SK-N-SH (cell line): ENCODE measurements around the gene SGPP1. TPM values are rescaled to one million over a fixed set of nuclear protein-coding genes. Genes with fewer than 3 reads are reported as not detected.

Source experiments
- CTCF ChIA-PET: fragments of 300-600, 350-600 bp; formaldehyde crosslinking; extraction: SDS; loops from one replicate; lab custom pipeline; 2021; lab: Yijun Ruan, JAX
- POLR2A ChIA-PET: fragments of 350-600 bp; sonication (Branson Sonifier 250); formaldehyde crosslinking; extraction: SDS; loops from one replicate; lab custom pipeline; 2020; ENCODE audit warnings: antibody characterized with exemption, inconsistent platforms; lab: Yijun Ruan, JAX
- DNase-seq: peaks from one replicate; pipeline ENCODE4 v3.0.0; 2012
- H2AFZ ChIP-seq: fragments of 200-600 bp; sonication (generic); 2 replicates; pipeline ENCODE4 v1.8.1; 2016; ENCODE audit warnings: antibody characterized with exemption, mild to moderate bottlenecking, low read depth
- H3F3A ChIP-seq: fragments of 200-600 bp; sonication (generic); replicated peaks from 2 replicates; pipeline ENCODE3; 2016; ENCODE audit warnings: antibody characterized with exemption, mild to moderate bottlenecking; ENCODE audit not compliant: insufficient read depth
- H3K27ac ChIP-seq, 2 experiments: fragments of 200-500 bp in 1 of 2; fragments of 200-600 bp in 1 of 2; sonication (Bioruptor generic) in 1 of 2; sonication (generic), shearing (Covaris generic) in 1 of 2; 2 replicates each; pipeline versions ENCODE4 v1.5.1 to v1.6.1; 2014 to 2016; ENCODE audit warnings: low read depth in 2 of 2, inconsistent platforms in 1 of 2, low read length in 1 of 2, mild to moderate bottlenecking in 1 of 2, mixed read lengths in 1 of 2
- H3K27me3 ChIP-seq: fragments of 200-600 bp; sonication (generic), shearing (Covaris generic); 2 replicates; pipeline ENCODE4 v1.6.1; 2016; ENCODE audit warnings: mixed run types; ENCODE audit not compliant: insufficient read depth
- H3K36me3 ChIP-seq, 2 experiments: fragments of 200-500 bp in 1 of 2; fragments of 200-600 bp in 1 of 2; sonication (Bioruptor generic) in 1 of 2; sonication (generic) in 1 of 2; replicated peaks in 1 of 2; 2 replicates each; pipeline versions ENCODE3 to v1.5.1; 2014 to 2016; ENCODE audit warnings: low read length in 1 of 2, mild to moderate bottlenecking in 1 of 2; ENCODE audit not compliant: insufficient read depth in 2 of 2, control insufficient read depth in 1 of 2
- H3K4me1 ChIP-seq, 2 experiments: fragments of 200-500 bp in 1 of 2; fragments of 200-600 bp in 1 of 2; sonication (Bioruptor generic) in 1 of 2; sonication (generic), shearing (Covaris generic) in 1 of 2; 2 replicates each; pipeline versions ENCODE4 v1.5.1 to v1.6.1; 2014 to 2016; ENCODE audit warnings: low read depth in 1 of 2, low read length in 1 of 2, mixed run types in 1 of 2; ENCODE audit not compliant: insufficient read depth in 2 of 2, control insufficient read depth in 1 of 2
- H3K4me2 ChIP-seq: fragments of 200-600 bp; sonication (generic), shearing (Covaris generic); 2 replicates; pipeline ENCODE4 v1.6.1; 2017; ENCODE audit warnings: mixed run types
- H3K4me3 ChIP-seq, 2 experiments: fragments of 200-500 bp in 1 of 2; fragments of 200-600 bp in 1 of 2; sonication (Bioruptor generic) in 1 of 2; sonication (generic), shearing (Covaris generic) in 1 of 2; 2 replicates each; pipeline versions ENCODE4 v1.5.1 to v1.8.1; 2014 to 2016; ENCODE audit warnings: low read depth in 2 of 2, inconsistent platforms in 1 of 2, low read length in 1 of 2, mild to moderate bottlenecking in 1 of 2, mixed read lengths in 1 of 2, moderate library complexity in 1 of 2
- H3K79me2 ChIP-seq: fragments of 200-600 bp; sonication (generic); 2 replicates; pipeline ENCODE4 v1.8.1; 2017; ENCODE audit warnings: mild to moderate bottlenecking; ENCODE audit not compliant: insufficient read depth
- H3K9ac ChIP-seq: fragments of 200-600 bp; sonication (generic); 2 replicates; pipeline ENCODE4 v1.6.1; 2017; ENCODE audit warnings: mixed run types
- H3K9me2 ChIP-seq: fragments of 200-600 bp; sonication (generic); 2 replicates; pipeline ENCODE4 v1.6.1; 2017; ENCODE audit warnings: mixed run types
- H3K9me3 ChIP-seq: fragments of 200-600 bp; sonication (generic); 2 replicates; pipeline ENCODE4 v1.6.1; 2017; ENCODE audit warnings: mixed run types, mild to moderate bottlenecking, moderate library complexity
- H4K20me1 ChIP-seq: fragments of 200-600 bp; sonication (generic); 2 replicates; pipeline ENCODE4 v1.6.1; 2017; ENCODE audit warnings: mild to moderate bottlenecking, mixed run types; ENCODE audit not compliant: insufficient read depth
- CHD2 ChIP-seq: fragments of 150-350 bp; IDR thresholded peaks from 2 replicates; pipeline ENCODE4 v1.6.1; 2018; ENCODE audit warnings: low read length; ENCODE audit not compliant: partially characterized antibody
- CTCF ChIP-seq: fragments of 200-600 bp; sonication (generic); IDR thresholded peaks from 2 replicates; pipeline ENCODE4 v1.6.1; 2017; ENCODE audit warnings: antibody characterized with exemption, mild to moderate bottlenecking, moderate library complexity
- EP300 ChIP-seq, 2 experiments: IDR thresholded peaks; 2 replicates each; pipeline versions ENCODE4 v1.4.0 to v1.6.1; 2012; ENCODE audit warnings: borderline replicate concordance in 1 of 2, low read depth in 1 of 2, low read length in 1 of 2
- EZH2phosphoT487 ChIP-seq: fragments of 200-600 bp; sonication (generic); IDR thresholded peaks from 2 replicates; pipeline ENCODE4 v1.6.1; 2017; ENCODE audit warnings: low read depth, mixed run types, mild to moderate bottlenecking, antibody characterized with exemption, moderate library complexity, borderline replicate concordance
- FOXM1 ChIP-seq: IDR thresholded peaks from 2 replicates; pipeline ENCODE4 v1.4.0; 2012; ENCODE audit warnings: low read depth, mild to moderate bottlenecking
- GABPA ChIP-seq: IDR thresholded peaks from 2 replicates; pipeline ENCODE4 v1.4.0; 2012; ENCODE audit warnings: low read depth, mild to moderate bottlenecking
- GATA2 ChIP-seq: sonication (generic); formaldehyde crosslinking; IDR thresholded peaks from 2 replicates; pipeline ENCODE4 v1.5.0; 2020; ENCODE audit warnings: mild to moderate bottlenecking, missing genetic modification reagents
- MAX ChIP-seq: IDR thresholded peaks from 2 replicates; pipeline ENCODE4 v1.4.0; 2012; ENCODE audit warnings: low read depth
- MXI1 ChIP-seq: IDR thresholded peaks from 2 replicates; pipeline ENCODE4 v1.6.1; 2012; ENCODE audit warnings: mild to moderate bottlenecking, low read depth, low read length, improper control_type of control experiment
- NRF1 ChIP-seq: IDR thresholded peaks from 2 replicates; pipeline ENCODE4 v1.6.1; 2012; ENCODE audit warnings: low read depth, mild to moderate bottlenecking, low read length
- RAD21 ChIP-seq: IDR thresholded peaks from 2 replicates; pipeline ENCODE4 v1.6.1; 2012; ENCODE audit warnings: mild to moderate bottlenecking, low read length
- RCOR1 ChIP-seq: fragments of 150-350 bp; IDR thresholded peaks from 2 replicates; pipeline ENCODE4 v1.6.1; 2017; ENCODE audit warnings: antibody characterized with exemption, low read length
- RFX5 ChIP-seq: IDR thresholded peaks from 2 replicates; pipeline ENCODE4 v1.6.1; 2012; ENCODE audit warnings: mild to moderate bottlenecking, improper control_type of control experiment, low read length
- SIN3A ChIP-seq: IDR thresholded peaks from 2 replicates; pipeline ENCODE4 v1.6.1; 2012; ENCODE audit warnings: low read depth, mild to moderate bottlenecking, low read length, moderate library complexity, borderline replicate concordance
- SMC3 ChIP-seq: IDR thresholded peaks from 2 replicates; pipeline ENCODE4 v1.6.1; 2012; ENCODE audit warnings: low read depth, low read length, improper control_type of control experiment
- TCF12 ChIP-seq: IDR thresholded peaks from 2 replicates; pipeline ENCODE4 v1.4.0; 2012
- YY1 ChIP-seq: IDR thresholded peaks from 2 replicates; pipeline ENCODE4 v1.4.0; 2012; ENCODE audit warnings: low read depth, mild to moderate bottlenecking
- ZBTB33 ChIP-seq: IDR thresholded peaks from 2 replicates; pipeline ENCODE4 v1.4.0; 2012; ENCODE audit warnings: low read depth, borderline replicate concordance
- WGBS: methylation state at CpG from one replicate; pipeline ENCODE4 v1.1.6; 2017; ENCODE audit warnings: low lambda C conversion rate; 5-methylcytosine and 5-hydroxymethylcytosine counted together
- polyA plus RNA-seq, 3 experiments: library from polyadenylated mRNA; depleted of rRNA; stranded (reverse); fragments of >200 nt; gene quantifications; 2 replicates each; pipeline ENCODE4 v1.2.3, GENCODE V29; 2012
- TF ChIP-seq, protein P1 (sequence below): fragments of 150-350 bp; IDR thresholded peaks from 2 replicates; pipeline ENCODE4 v1.6.1; 2016; ENCODE audit warnings: mild to moderate bottlenecking, low read depth, low read length

The SGPP1 gene
- polyA plus RNA-seq, 1 of the 3 experiments (the other 2 are of a cell fraction) = 8.4 TPM

- Histone ChIP-seq H3K4me2 (no peak overlapping the region), H2AFZ (no peak overlapping the region), H3K9me3 (no peaks in the 10 kb centered on the region), H3K27me3 (no peaks in the 10 kb centered on the region), H3K27ac (no peak overlapping the region), H3K4me3 (no peak overlapping the region), H3K4me1 (no peaks in the 10 kb centered on the region), H3K9ac (no peak overlapping the region), H3K36me3 (no peaks in the 10 kb centered on the region), H4K20me1 (no peaks in the 10 kb centered on the region), H3F3A (no peaks in the 10 kb centered on the region), H3K79me2 (no peaks in the 10 kb centered on the region), H3K9me2 (no peaks in the 10 kb centered on the region)
- ChIA-PET CTCF (interaction anchor here (1.9 kb wide), 1 partner anchor 25 kb away, joined by 8 read pairs; no protein-coding TSS in a partner anchor), POLR2A (no interaction called here)
- 74% methylated on average over 3 of the region's 3 CpGs for WGBS
- no peak for DNase-seq
- TF ChIP-seq TCF12 (no peak), NRF1 (no peak), FOXM1 (no peak), GABPA (no peak), EP300 (IDR thresholded peaks at IDR 0.05; ENCODE audit: borderline replicate concordance in 1 of 2, low read depth in 1 of 2, low read length in 1 of 2) (no peak), ZBTB33 (no peak), GATA2 (CRISPR knock-in tag) (no peak), SMC3 (no peak), SIN3A (no peak), MXI1 (no peak), YY1 (no peak)
- TF ChIP-seq, protein P1, sequence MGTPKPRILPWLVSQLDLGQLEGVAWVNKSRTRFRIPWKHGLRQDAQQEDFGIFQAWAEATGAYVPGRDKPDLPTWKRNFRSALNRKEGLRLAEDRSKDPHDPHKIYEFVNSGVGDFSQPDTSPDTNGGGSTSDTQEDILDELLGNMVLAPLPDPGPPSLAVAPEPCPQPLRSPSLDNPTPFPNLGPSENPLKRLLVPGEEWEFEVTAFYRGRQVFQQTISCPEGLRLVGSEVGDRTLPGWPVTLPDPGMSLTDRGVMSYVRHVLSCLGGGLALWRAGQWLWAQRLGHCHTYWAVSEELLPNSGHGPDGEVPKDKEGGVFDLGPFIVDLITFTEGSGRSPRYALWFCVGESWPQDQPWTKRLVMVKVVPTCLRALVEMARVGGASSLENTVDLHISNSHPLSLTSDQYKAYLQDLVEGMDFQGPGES = no peak
These were observed 17.4 kb upstream of the SGPP1 start for GRCh38 chr14:63745272-63745671.

DNA sequence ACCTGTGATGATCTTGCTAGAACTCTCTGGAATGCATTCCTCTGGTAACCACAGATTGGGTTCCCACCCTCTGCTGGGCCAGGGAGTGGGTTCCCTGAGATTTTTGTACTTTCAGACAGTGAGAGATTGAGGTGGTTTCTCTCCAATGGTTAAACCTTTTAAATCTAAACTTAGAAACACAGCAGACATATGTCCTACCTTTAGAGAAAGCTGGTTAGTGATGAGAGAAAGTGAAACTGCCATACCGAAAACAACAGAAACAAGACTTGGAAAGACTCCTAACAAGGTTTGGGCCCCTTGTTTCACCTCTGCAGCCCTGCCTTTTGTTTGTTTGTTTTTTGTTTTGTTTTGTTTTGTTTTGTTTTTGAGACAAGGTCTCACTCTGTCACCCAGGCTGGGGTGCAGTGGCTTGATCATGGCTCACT, 9.7 kb upstream of the SGPP1 start:
- Histone ChIP-seq H3K9me3 (no peaks in the 10 kb centered on the region), H2AFZ (no peak overlapping the region), H3K9me2 (no peaks in the 10 kb centered on the region), H3K4me1 (no peaks in the 10 kb centered on the region), H3K27ac (no peak overlapping the region), H3K79me2 (no peaks in the 10 kb centered on the region; the same call in 1 of the 2 replicates), H3K4me2 (no peak overlapping the region), H3K9ac (no peak overlapping the region), H4K20me1 (no peaks in the 10 kb centered on the region), H3K27me3 (no peaks in the 10 kb centered on the region), H3K4me3 (no peak overlapping the region), H3K36me3 (no peaks in the 10 kb centered on the region), H3F3A (no peaks in the 10 kb centered on the region)
- DNase-seq = no peak
- POLR2A ChIA-PET = no interaction called here
- WGBS = 91% methylated on average over 1 of the region's 1 CpG
- CTCF ChIA-PET = no interaction called here
- TF ChIP-seq ZBTB33 (no peak), MAX (no peak), EZH2phosphoT487 (no peak), NRF1 (no peak), SIN3A (no peak), TCF12 (no peak), CTCF (no peak), RAD21 (no peak), SMC3 (no peak), YY1 (no peak), RCOR1 (no peak), CHD2 (no peak), RFX5 (no peak)
- TF ChIP-seq, protein P1 = no peak
